Right atrium auricular region (tissue), 2 donors: ENCODE data around the gene EPN3. TPM values are rescaled to one million over a fixed set of nuclear protein-coding genes. Genes with fewer than 3 reads are reported as not detected.

Experiments used
- DNase-seq: peaks from one replicate; pipeline ENCODE4 v3.0.0-alpha.2; 2019; ENCODE audit warnings: low spot score
- H3K27ac ChIP-seq, 2 donors: fragments of 200-600 bp; sonication (generic); 1 replicate in 1 of 2; 2 replicates in 1 of 2; pipeline ENCODE4 v1.5.1; 2016 to 2019
- H3K27me3 ChIP-seq, 2 donors: fragments of 200-600 bp; sonication (generic); one replicate each; pipeline versions ENCODE4 v1.5.1 to v1.6.0; 2017 to 2019
- H3K36me3 ChIP-seq: fragments of 200-600 bp; sonication (generic); one replicate; pipeline ENCODE4 v1.5.1; 2016
- H3K4me1 ChIP-seq, 2 donors: fragments of 200-600 bp; sonication (generic); one replicate each; pipeline versions ENCODE4 v1.5.1 to v1.6.0; 2017 to 2019
- H3K4me3 ChIP-seq, 2 donors: fragments of 200-600 bp; sonication (generic); 1 replicate in 1 of 2; 2 replicates in 1 of 2; pipeline ENCODE4 v1.5.1; 2017 to 2019; ENCODE audit warnings: mild to moderate bottlenecking in 1 of 2, moderate library complexity in 1 of 2
- H3K9me3 ChIP-seq, 2 donors: fragments of 200-600 bp; sonication (generic); one replicate each; pipeline ENCODE4 v1.5.1; 2019
- total RNA-seq, 2 donors: library from RNA; depleted of rRNA; stranded (reverse); fragments of >200 nt; gene quantifications; one replicate each; pipeline ENCODE4 v1.1.0, GENCODE V29; 2016
- TF ChIP-seq, protein P1 (sequence below), 2 donors: fragments of 200-600 bp; sonication (generic); IDR thresholded peaks; one replicate each; pipeline ENCODE4 v1.5.1; 2019; ENCODE audit warnings: antibody characterized with exemption in 2 of 2

EPN3 gene
- total RNA-seq, result 10 to 100 TPM in 1 of 2 donors, 1 to 10 TPM in 1; 4.5 to 13.3 TPM

DNA sequence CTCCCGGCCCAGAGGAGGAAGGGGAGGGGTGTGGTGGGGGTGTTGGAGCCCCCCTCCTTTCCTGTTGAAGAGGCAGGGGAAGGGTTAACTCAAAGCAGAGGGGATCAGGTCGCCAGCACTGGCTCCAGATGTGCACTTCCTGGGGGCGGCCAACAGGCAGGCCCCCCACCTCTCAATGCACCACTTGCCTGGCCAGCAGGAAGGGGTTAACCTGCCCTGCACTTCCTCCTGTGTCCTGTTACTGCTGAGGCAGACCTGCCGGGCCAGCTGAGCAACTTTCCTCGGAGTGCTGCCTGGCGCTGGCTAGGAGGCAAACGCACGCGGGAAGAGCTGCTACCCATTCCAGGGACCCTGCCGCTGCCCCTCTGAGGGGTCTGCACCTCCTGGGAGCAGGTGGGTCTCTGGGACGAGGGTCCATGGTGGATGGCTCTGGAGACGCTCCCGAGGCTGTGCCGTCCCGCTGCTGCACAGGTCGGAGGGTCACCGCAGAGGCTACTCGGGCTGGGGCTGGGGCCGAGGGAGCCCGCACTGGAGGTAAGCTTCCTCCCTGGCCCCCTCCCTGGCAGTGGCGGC, at the start of gene EPN3:
Gene EPN3, plus strand, starts transcription at position 284 of the 573 bp plus-strand sequence. CDS start 3,822 bp downstream, outside the sequence.
- peak within 1 kb of the TSS; percentile 39 to 47 for H3K4me3 ChIP-seq

GRCh38 chr17:50483266-50483665, 49.3 kb upstream of the EPN3 start:
- DNase-seq, result no peak
- H3K27ac ChIP-seq, result peak overlapping the region; percentile 79 to 90
- H3K36me3 ChIP-seq, result peaks cover 33% of the 10 kb centered on the region
- H3K4me3 ChIP-seq, result no peak overlapping the region
- H3K4me1 ChIP-seq, result peaks cover 0 to 27% of the 10 kb centered on the region in 2 donors
- no peaks in the 10 kb centered on the region for H3K27me3 ChIP-seq
- TF ChIP-seq, protein P1, sequence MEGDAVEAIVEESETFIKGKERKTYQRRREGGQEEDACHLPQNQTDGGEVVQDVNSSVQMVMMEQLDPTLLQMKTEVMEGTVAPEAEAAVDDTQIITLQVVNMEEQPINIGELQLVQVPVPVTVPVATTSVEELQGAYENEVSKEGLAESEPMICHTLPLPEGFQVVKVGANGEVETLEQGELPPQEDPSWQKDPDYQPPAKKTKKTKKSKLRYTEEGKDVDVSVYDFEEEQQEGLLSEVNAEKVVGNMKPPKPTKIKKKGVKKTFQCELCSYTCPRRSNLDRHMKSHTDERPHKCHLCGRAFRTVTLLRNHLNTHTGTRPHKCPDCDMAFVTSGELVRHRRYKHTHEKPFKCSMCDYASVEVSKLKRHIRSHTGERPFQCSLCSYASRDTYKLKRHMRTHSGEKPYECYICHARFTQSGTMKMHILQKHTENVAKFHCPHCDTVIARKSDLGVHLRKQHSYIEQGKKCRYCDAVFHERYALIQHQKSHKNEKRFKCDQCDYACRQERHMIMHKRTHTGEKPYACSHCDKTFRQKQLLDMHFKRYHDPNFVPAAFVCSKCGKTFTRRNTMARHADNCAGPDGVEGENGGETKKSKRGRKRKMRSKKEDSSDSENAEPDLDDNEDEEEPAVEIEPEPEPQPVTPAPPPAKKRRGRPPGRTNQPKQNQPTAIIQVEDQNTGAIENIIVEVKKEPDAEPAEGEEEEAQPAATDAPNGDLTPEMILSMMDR (IDR thresholded peaks at IDR 0.05), result no peak
- no peaks in the 10 kb centered on the region for H3K9me3 ChIP-seq

More for the DNA sequence above, at the start of gene EPN3:
- TF ChIP-seq, protein P1 (IDR thresholded peaks at IDR 0.05), result no peak
- DNase-seq, result no peak
- Histone ChIP-seq H3K9me3 (no peaks in the 10 kb centered on the region), H3K27me3 (no peaks in the 10 kb centered on the region), H3K27ac (peak within 1 kb of the TSS; percentile 61 to 85), H3K4me1 (peaks cover 0 to 32% of the 10 kb centered on the region in 2 donors), H3K36me3 (no peaks in the 10 kb centered on the region)

DNA sequence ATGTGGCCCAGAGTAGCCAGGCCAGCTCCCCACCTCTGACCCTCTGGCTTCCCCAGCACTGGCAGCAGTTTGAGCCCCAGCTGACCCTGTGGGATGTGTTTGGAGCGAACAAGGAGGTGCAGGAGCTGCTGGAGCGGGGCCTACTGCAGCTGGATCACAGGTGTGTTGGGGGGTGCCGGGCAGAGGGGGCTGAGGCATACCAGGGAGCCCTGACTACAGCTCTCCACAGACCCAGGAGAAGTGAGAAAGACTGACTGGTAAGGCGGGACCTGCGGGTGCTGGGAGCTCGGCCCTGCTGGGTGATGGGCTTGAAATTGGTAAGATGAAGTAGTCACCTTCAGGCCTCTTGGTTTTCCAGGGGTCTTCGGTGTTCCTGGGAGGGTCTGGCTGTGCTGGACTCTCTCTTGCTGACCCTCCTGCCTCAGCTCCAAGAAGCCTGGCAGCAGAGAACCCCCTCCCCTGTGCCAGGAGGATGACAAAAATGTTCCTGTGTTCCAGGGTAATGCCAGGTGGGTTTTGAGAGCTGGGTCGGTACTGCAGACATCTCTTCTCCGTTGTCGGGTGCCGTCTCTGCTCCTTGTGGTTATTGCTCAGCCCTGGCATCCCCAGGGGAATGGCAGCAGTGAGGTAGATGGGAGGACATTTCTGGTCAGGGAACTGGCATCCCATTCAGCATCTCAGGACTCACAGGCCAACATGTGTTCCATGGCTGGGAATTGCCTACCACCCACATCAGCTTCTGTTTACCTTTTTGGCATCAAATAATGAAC, 48.0 kb upstream of the EPN3 start:
- H3K9me3 ChIP-seq, result no peaks in the 10 kb centered on the region
- peaks cover 33% of the 10 kb centered on the region for H3K36me3 ChIP-seq
- no peaks in the 10 kb centered on the region for H3K27me3 ChIP-seq
- TF ChIP-seq, protein P1 (IDR thresholded peaks at IDR 0.05), result no peak
- no peak overlapping the region for H3K4me3 ChIP-seq
- no peak overlapping the region for H3K27ac ChIP-seq
- DNase-seq, result no peak
- peaks cover 0 to 22% of the 10 kb centered on the region in 2 donors for H3K4me1 ChIP-seq

DNA sequence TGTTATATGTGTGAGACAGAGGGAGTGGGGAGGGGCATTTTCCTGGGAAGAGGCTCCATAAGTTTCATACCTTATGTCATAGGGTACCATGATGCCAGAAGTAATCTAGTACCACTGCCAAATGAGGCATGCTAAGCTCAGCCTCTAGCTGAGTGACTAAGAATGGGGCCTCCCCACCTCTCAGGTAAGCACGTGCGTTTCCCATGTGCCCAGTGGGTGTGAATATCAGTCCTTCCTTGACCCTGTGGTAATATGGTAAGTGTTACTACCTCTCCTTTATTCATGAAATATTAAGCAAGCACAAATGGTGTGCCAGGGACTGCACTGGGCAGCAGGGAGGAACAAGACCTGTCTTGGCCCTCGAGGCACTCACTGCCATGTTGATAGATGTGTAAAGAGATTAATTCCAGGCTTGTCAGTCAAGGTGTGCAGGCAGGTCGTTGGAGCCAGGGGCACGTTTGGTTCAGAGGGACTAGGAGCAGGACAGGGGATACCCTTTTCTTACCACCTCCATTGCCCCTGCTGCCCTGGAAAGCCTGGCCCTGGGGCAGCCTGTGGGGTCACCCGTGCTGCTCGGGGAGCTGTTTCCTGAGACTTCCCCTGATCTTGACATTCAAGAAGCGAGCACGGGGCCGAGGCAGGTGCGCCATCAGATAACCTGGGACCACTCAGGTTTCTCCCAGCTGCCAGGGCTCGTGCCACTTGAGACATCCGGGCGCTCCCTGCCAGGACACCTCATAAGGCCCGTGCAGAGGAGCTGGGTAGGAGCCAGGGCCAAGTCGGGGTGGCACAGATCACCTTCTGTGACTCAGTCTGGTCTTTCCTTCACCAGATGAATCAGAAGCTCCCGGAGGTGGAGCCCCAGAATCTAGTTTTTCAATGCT, 45.1 kb upstream of the EPN3 start:
- Histone ChIP-seq H3K36me3 (peaks cover 27% of the 10 kb centered on the region), H3K4me3 (no peak overlapping the region), H3K9me3 (no peaks in the 10 kb centered on the region), H3K27ac (no peak overlapping the region), H3K4me1 (peaks cover 0 to 8% of the 10 kb centered on the region in 2 donors), H3K27me3 (no peaks in the 10 kb centered on the region)
- no peak for DNase-seq
- TF ChIP-seq, protein P1 (IDR thresholded peaks at IDR 0.05), result no peak

DNA sequence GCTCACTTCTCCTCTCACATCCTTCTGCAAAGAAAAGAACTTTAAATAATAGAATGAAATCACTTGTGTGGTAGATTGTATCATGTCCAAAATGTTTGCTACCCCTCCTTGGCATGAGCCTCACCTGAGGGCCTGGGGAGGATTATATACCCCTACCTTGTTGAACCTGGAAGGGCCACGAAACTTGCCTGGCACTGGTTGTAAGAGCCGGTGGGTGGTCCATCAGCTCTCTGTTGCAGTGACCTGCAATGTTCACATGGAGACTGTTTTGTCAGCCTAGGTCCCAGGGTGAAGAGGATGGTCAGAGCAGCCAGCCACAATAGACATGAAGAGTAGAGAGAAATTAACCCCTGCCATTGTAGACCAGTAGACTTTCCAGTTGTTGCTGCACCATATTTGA, 43.7 kb upstream of the EPN3 start:
- TF ChIP-seq, protein P1 (IDR thresholded peaks at IDR 0.05), result no peak
- H3K4me3 ChIP-seq, result no peak overlapping the region
- no peak overlapping the region for H3K27ac ChIP-seq
- H3K27me3 ChIP-seq, result no peaks in the 10 kb centered on the region
- H3K9me3 ChIP-seq, result no peaks in the 10 kb centered on the region
- DNase-seq, result no peak
- H3K4me1 ChIP-seq, result no peaks in the 10 kb centered on the region
- peaks cover 19% of the 10 kb centered on the region for H3K36me3 ChIP-seq
